GM06990 (cell line): Measurements from ENCODE around the gene IER2.

Experiments used
- DNase-seq: peaks from one replicate; pipeline ENCODE4 v3.0.0-alpha.2; 2011; ENCODE audit not compliant: insufficient read length; ENCODE audit errors: extremely low read depth
- H3K27me3 ChIP-seq: replicated peaks from 2 replicates; pipeline ENCODE4 v1.6.0; 2011; ENCODE audit warnings: low read length; ENCODE audit not compliant: control insufficient read depth, insufficient read depth
- H3K36me3 ChIP-seq: 2 replicates; pipeline ENCODE4 v1.5.1; 2011; ENCODE audit warnings: low read length; ENCODE audit not compliant: control insufficient read depth, insufficient read depth
- H3K4me3 ChIP-seq: replicated peaks from 2 replicates; pipeline ENCODE4 v1.5.1; 2011; ENCODE audit warnings: low read depth, mild to moderate bottlenecking, control low read depth, low read length
- CTCF ChIP-seq: IDR thresholded peaks from 2 replicates; pipeline ENCODE4 v1.5.1; 2011; ENCODE audit warnings: low read length, control low read depth, mild to moderate bottlenecking, inconsistent platforms; ENCODE audit not compliant: insufficient read depth, poor library complexity, severe bottlenecking

Gene IER2

GRCh38 chr19:13134626-13135025 is 15.6 kb upstream of the IER2 start:
- TF ChIP-seq CTCF, result no peak
- Histone ChIP-seq H3K27me3 (no peaks in the 10 kb centered on the region), H3K4me3 (no peak overlapping the region), H3K36me3 (peaks cover 32% of the 10 kb centered on the region)
- DNase-seq, result no peak

GRCh38 chr19:13135068-13136062 is 14.8 kb upstream of the IER2 start:
- H3K4me3 ChIP-seq, result no peak overlapping the region
- H3K36me3 ChIP-seq, result peaks cover 32% of the 10 kb centered on the region
- no peak for DNase-seq
- H3K27me3 ChIP-seq, result no peaks in the 10 kb centered on the region
- TF ChIP-seq CTCF, result no peak

GRCh38 chr19:13137290-13137794 is 12.9 kb upstream of the IER2 start:
- TF ChIP-seq CTCF, result no peak
- Histone ChIP-seq H3K4me3 (no peak overlapping the region), H3K36me3 (peaks cover 31% of the 10 kb centered on the region), H3K27me3 (no peaks in the 10 kb centered on the region)
- no peak for DNase-seq

- no peaks in the 10 kb centered on the region for H3K27me3 ChIP-seq
- no peak overlapping the region for H3K4me3 ChIP-seq
- no peak for TF ChIP-seq CTCF
- DNase-seq, result no peak
- H3K36me3 ChIP-seq, result peaks cover 28% of the 10 kb centered on the region
Observed at GRCh38 chr19:13138171-13138915, 11.9 kb upstream of the IER2 start.

- Histone ChIP-seq H3K36me3 (peaks cover 28% of the 10 kb centered on the region), H3K27me3 (no peaks in the 10 kb centered on the region), H3K4me3 (no peak overlapping the region)
- no peak for TF ChIP-seq CTCF
- no peak for DNase-seq
Observed at GRCh38 chr19:13138916-13139198, 11.4 kb upstream of the IER2 start.
